SU-DHL-6 (cell line): ENCODE results near the gene WFDC6.

Experiments used
- H2AFZ ChIP-seq: fragments of 200-600 bp; sonication (generic); 2 replicates; pipeline ENCODE4 v1.6.1; 2014; ENCODE audit warnings: low read depth, mild to moderate bottlenecking, moderate library complexity, mixed read lengths, antibody characterized with exemption, low read length; ENCODE audit not compliant: severe bottlenecking
- H3F3A ChIP-seq: fragments of 200-600 bp; shearing (Covaris generic); 2 replicates; pipeline ENCODE4 v1.6.0; 2016; ENCODE audit warnings: antibody characterized with exemption, mild to moderate bottlenecking; ENCODE audit not compliant: insufficient read depth
- H3K27ac ChIP-seq: fragments of 200-600 bp; sonication (generic); 2 replicates; pipeline ENCODE4 v1.5.1; 2016; ENCODE audit warnings: low read depth, mild to moderate bottlenecking, low read length, moderate library complexity, mixed read lengths
- H3K27me3 ChIP-seq: fragments of 200-600 bp; sonication (generic), shearing (Covaris generic); 2 replicates; pipeline ENCODE4 v1.6.0; 2014; ENCODE audit warnings: mild to moderate bottlenecking, low read length
- H3K36me3 ChIP-seq: fragments of 200-600 bp; sonication (generic); 2 replicates; pipeline ENCODE4 v1.6.1; 2014; ENCODE audit warnings: mild to moderate bottlenecking, low read length, mixed read lengths
- H3K4me2 ChIP-seq: fragments of 300-600, 200-600 bp; shearing (Covaris generic), sonication (generic); 2 replicates; pipeline ENCODE4 v1.6.0; 2014; ENCODE audit warnings: low read length, low read depth, mild to moderate bottlenecking; ENCODE audit not compliant: poor library complexity, severe bottlenecking
- H3K4me3 ChIP-seq: fragments of 200-600 bp; sonication (generic); 2 replicates; pipeline ENCODE4 v1.5.1; 2014; ENCODE audit warnings: antibody characterized with exemption, low read length, mild to moderate bottlenecking, mixed read lengths; ENCODE audit not compliant: insufficient read depth, poor library complexity, severe bottlenecking
- H3K79me2 ChIP-seq: fragments of 200-600 bp; sonication (generic); 2 replicates; pipeline ENCODE4 v1.6.1; 2014; ENCODE audit warnings: mild to moderate bottlenecking, low read length, moderate library complexity; ENCODE audit not compliant: insufficient read depth
- H3K9ac ChIP-seq: fragments of 200-600 bp; sonication (generic); 2 replicates; pipeline ENCODE4 v1.7.0; 2014; ENCODE audit warnings: mild to moderate bottlenecking, low read length
- H3K9me2 ChIP-seq: fragments of 200-600 bp; sonication (generic); replicated peaks from 2 replicates; pipeline ENCODE4 v1.6.1; 2014; ENCODE audit warnings: low read length; ENCODE audit not compliant: insufficient read depth
- H3K9me3 ChIP-seq: fragments of 200-600 bp; sonication (generic); 2 replicates; pipeline ENCODE4 v1.6.1; 2014; ENCODE audit warnings: low read length, mixed read lengths; ENCODE audit not compliant: insufficient read depth
- H4K20me1 ChIP-seq: fragments of 200-600 bp; sonication (generic); 2 replicates; pipeline ENCODE4 v1.6.1; 2014; ENCODE audit warnings: low read depth, mild to moderate bottlenecking, antibody characterized with exemption, low read length, moderate library complexity, mixed read lengths
- CTCF ChIP-seq: fragments of 200-600 bp; sonication (generic); IDR thresholded peaks from one replicate; pipeline ENCODE4 v1.5.1; 2017; ENCODE audit warnings: antibody characterized with exemption, mild to moderate bottlenecking, low read length, moderate library complexity; ENCODE audit not compliant: insufficient read depth, poor library complexity, severe bottlenecking
- EZH2phosphoT487 ChIP-seq: fragments of 200-600 bp; sonication (generic), shearing (Covaris generic); conservative IDR thresholded peaks from 2 replicates; pipeline ENCODE4 v1.6.1; 2018; ENCODE audit warnings: mild to moderate bottlenecking, antibody characterized with exemption, low read length, moderate library complexity, mixed read lengths

The WFDC6 gene

DNA sequence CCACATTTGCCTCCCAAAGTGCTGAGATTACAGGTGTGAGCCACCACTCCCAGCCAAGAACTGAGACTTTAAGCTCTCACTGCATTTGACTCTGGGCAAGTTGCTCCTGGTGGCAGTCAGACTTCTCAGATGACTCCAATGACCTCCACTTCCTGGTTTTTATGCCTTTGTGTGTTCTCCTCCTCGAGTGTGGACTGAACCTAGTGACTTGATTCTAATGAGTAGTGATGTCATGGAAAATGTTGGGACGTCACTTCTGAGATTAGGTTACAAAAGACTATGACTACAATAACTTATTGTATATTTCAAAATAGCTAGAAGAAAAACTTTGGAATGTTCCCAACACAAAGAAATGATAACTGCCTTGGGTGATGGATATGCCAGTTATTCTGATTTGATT lies 35.9 kb downstream of the WFDC6 start:
- Histone ChIP-seq H3K9me2 (no peaks in the 10 kb centered on the region), H3F3A (no peaks in the 10 kb centered on the region), H3K4me3 (no peak overlapping the region), H3K36me3 (no peaks in the 10 kb centered on the region), H3K9ac (no peak overlapping the region), H3K9me3 (no peaks in the 10 kb centered on the region), H3K27ac (no peak overlapping the region), H4K20me1 (no peaks in the 10 kb centered on the region), H3K4me2 (no peak overlapping the region), H2AFZ (no peak overlapping the region), H3K27me3 (no peaks in the 10 kb centered on the region), H3K79me2 (no peaks in the 10 kb centered on the region)
- TF ChIP-seq CTCF (no peak), EZH2phosphoT487 (no peak)

DNA sequence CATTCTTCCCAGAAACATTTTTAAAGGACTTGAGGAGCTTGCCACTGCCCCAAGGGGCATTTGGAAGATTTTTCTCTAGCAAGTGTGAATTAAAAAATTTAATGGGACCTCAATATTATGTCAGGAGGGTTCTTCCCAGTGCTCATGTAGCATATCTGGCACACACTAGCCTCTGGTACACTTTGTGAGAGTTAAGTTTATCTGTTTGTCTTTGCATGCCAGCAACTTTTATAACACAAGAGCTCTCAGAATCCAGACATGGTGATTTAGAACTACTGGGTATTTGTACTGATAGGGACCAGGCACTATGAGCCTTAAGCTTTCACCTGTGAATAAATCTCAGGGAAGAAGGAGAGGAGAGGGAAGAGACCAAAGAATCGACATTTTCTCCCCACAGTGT lies 36.7 kb downstream of the WFDC6 start:
- no peaks in the 10 kb centered on the region for H3K9me2 ChIP-seq
- H3K36me3 ChIP-seq, result no peaks in the 10 kb centered on the region
- no peak overlapping the region for H2AFZ ChIP-seq
- no peak overlapping the region for H3K4me3 ChIP-seq
- TF ChIP-seq CTCF, result no peak
- TF ChIP-seq EZH2phosphoT487, result no peak
- no peak overlapping the region for H3K9ac ChIP-seq
- H3K79me2 ChIP-seq, result no peaks in the 10 kb centered on the region
- H3F3A ChIP-seq, result no peaks in the 10 kb centered on the region
- H4K20me1 ChIP-seq, result no peaks in the 10 kb centered on the region
- H3K4me2 ChIP-seq, result no peak overlapping the region
- H3K27ac ChIP-seq, result no peak overlapping the region
- H3K9me3 ChIP-seq, result no peaks in the 10 kb centered on the region
- no peaks in the 10 kb centered on the region for H3K27me3 ChIP-seq

DNA sequence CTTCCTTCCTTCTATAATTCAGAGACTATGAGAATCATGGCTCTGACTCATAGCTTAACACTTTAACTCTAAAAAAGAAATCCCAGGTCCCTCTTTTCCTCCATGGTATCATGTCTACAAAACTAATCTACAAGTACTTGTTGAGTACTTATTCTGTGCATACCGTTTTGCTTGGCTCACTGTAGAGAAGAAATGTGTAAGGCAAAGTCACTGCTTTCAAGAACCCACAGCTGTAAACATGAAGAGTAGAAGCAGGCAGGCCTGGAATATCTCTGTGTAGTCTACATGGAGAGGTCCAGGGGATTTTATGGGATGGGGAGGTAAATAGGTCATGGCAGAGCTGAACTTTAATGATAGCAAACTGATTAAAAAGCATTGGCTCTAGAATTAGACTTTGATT lies 37.7 kb downstream of the WFDC6 start:
- H3K9ac ChIP-seq, result no peak overlapping the region
- TF ChIP-seq CTCF, result no peak
- no peak for TF ChIP-seq EZH2phosphoT487
- H3K9me3 ChIP-seq, result no peaks in the 10 kb centered on the region
- H3K4me2 ChIP-seq, result no peak overlapping the region
- no peaks in the 10 kb centered on the region for H4K20me1 ChIP-seq
- H3K36me3 ChIP-seq, result no peaks in the 10 kb centered on the region
- H3K79me2 ChIP-seq, result no peaks in the 10 kb centered on the region
- H3K27me3 ChIP-seq, result no peaks in the 10 kb centered on the region
- H3K27ac ChIP-seq, result no peak overlapping the region
- H3F3A ChIP-seq, result no peaks in the 10 kb centered on the region
- no peak overlapping the region for H2AFZ ChIP-seq
- H3K9me2 ChIP-seq, result no peaks in the 10 kb centered on the region
- H3K4me3 ChIP-seq, result no peak overlapping the region

DNA sequence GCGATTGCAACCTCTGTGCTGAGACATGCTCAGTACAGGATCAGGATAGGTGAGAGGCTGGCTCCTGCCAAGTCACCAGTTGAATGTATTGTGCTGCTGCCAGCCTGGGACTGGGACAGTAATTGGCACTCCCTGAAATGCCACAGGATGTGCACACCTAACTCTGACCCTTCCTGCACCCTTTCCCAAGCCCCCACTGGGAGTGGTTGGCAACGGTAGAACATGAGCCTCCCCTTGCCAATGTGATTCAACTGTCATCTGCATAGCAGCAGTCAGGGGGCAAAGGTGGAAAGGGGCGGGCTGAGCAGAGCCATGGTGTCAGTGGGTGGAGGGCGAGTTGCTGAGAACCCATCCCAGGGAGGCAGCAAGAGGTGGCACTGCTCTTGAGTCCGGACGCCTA lies 39.3 kb downstream of the WFDC6 start:
- no peak overlapping the region for H3K4me3 ChIP-seq
- no peaks in the 10 kb centered on the region for H4K20me1 ChIP-seq
- H3K9me3 ChIP-seq, result no peaks in the 10 kb centered on the region
- no peak overlapping the region for H3K4me2 ChIP-seq
- H3F3A ChIP-seq, result no peaks in the 10 kb centered on the region
- no peaks in the 10 kb centered on the region for H3K27me3 ChIP-seq
- TF ChIP-seq EZH2phosphoT487, result no peak
- no peaks in the 10 kb centered on the region for H3K9me2 ChIP-seq
- no peak overlapping the region for H3K27ac ChIP-seq
- H2AFZ ChIP-seq, result no peak overlapping the region
- no peaks in the 10 kb centered on the region for H3K79me2 ChIP-seq
- H3K9ac ChIP-seq, result no peak overlapping the region
- no peaks in the 10 kb centered on the region for H3K36me3 ChIP-seq
